Lower leg skin (tissue), 4 donors: ENCODE results near the gene CAPN2. TPM values are rescaled to one million over a fixed set of nuclear protein-coding genes. Genes with fewer than 3 reads are reported as not detected.

Experiments
- DNase-seq, 2 donors: peaks; one replicate each; pipeline ENCODE4 v3.0.0-alpha.2; 2019; ENCODE audit warnings: low spot score in 2 of 2
- H3K4me3 ChIP-seq: fragments of 200-600 bp; sonication (generic); 2 replicates; pipeline ENCODE4 v1.5.1; 2017; ENCODE audit warnings: mild to moderate bottlenecking, low read depth; ENCODE audit not compliant: poor library complexity, severe bottlenecking
- CTCF ChIP-seq, 3 donors: fragments of 450-650 bp; IDR thresholded peaks; one replicate each; pipeline ENCODE4 v1.5.1; 2016; ENCODE audit warnings: antibody characterized with exemption in 3 of 3, mild to moderate bottlenecking in 3 of 3, moderate library complexity in 2 of 3
- POLR2A ChIP-seq, 2 donors: fragments of 450-650 bp; IDR thresholded peaks; one replicate each; pipeline ENCODE4 v1.6.1; 2016 to 2017; ENCODE audit warnings: antibody characterized with exemption in 2 of 2, mild to moderate bottlenecking in 1 of 2, moderate library complexity in 1 of 2
- WGBS, 2 donors: methylation state at CpG; one replicate each; pipeline ENCODE4 v1.1.5; 2018; 5-methylcytosine and 5-hydroxymethylcytosine counted together
- intact Hi-C: fragments of 100-400 bp; cut with DNase I; formaldehyde crosslinking; loops from one replicate; pipeline ENCODE4 v1.15.0; 2023; ENCODE audit warnings: low total_unique reads
- total RNA-seq, 4 donors: library from RNA; depleted of rRNA; stranded (reverse); fragments of >200 nt; gene quantifications; one replicate each; pipeline ENCODE4 v1.1.0, GENCODE V29; 2016

The CAPN2 gene
- total RNA-seq, 4 donors from 2014 or later, result 33.7 to 73.3 (median 47.2) TPM

- H3K4me3 ChIP-seq, result no peak overlapping the region
- intact Hi-C loops, result loop anchor here (5.0 kb wide), 2 partner anchors 33 to 48 kb away; partner anchors contain the start of gene CAPN2
- no peak for DNase-seq
- 84 to 91% methylated on average over 4 of the region's 4 CpGs for WGBS, 2 donors
- TF ChIP-seq CTCF (IDR thresholded peaks at IDR 0.05), result no peak
- TF ChIP-seq POLR2A (IDR thresholded peaks at IDR 0.05), result no peak
These were observed 33.4 kb downstream of the CAPN2 start for GRCh38 chr1:223745731-223746130.

- TF ChIP-seq POLR2A (IDR thresholded peaks at IDR 0.05) (no peak), CTCF (IDR thresholded peaks at IDR 0.05) (no peak)
These were observed 35.5 kb downstream of the CAPN2 start for GRCh38 chr1:223747838-223748335.

DNA sequence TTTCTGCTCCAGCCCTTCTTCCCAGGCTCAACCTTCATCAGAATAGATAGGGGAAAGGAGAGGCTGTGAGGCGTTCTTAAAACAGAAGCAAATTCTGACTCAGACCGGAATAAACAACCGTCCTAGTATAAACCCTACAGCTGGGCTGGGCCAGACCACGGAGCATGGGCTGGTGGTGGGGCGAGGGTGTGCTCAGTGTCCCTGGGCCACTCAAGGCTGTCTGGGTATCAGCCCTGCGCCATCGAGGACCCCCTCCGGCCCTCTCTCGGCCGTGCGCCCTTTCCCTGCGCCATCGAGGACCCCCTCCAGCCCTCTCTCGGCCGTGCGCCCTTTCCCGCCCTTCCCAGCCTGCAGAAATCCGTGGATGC lies 36.0 kb downstream of the CAPN2 start:
- 45 to 58% methylated on average over 18 of the region's 18 CpGs for WGBS, 2 donors
- no peak overlapping the region for H3K4me3 ChIP-seq
- no peak for TF ChIP-seq CTCF (IDR thresholded peaks at IDR 0.05)
- TF ChIP-seq POLR2A (IDR thresholded peaks at IDR 0.05), result no peak
- DNase-seq, result no peak
- intact Hi-C loops, result loop anchor here (5.0 kb wide), 2 partner anchors 36 to 51 kb away; partner anchors contain the start of gene CAPN2

More at GRCh38 chr1:223747838-223748335, 35.5 kb downstream of the CAPN2 start:
- no peak for DNase-seq
- intact Hi-C loops, result loop anchor here (5.0 kb wide), 2 partner anchors 36 to 51 kb away; partner anchors contain the start of gene CAPN2
- WGBS, 2 donors, result 16 to 19% methylated on average over 4 of the region's 4 CpGs
- H3K4me3 ChIP-seq, result no peak overlapping the region

DNA sequence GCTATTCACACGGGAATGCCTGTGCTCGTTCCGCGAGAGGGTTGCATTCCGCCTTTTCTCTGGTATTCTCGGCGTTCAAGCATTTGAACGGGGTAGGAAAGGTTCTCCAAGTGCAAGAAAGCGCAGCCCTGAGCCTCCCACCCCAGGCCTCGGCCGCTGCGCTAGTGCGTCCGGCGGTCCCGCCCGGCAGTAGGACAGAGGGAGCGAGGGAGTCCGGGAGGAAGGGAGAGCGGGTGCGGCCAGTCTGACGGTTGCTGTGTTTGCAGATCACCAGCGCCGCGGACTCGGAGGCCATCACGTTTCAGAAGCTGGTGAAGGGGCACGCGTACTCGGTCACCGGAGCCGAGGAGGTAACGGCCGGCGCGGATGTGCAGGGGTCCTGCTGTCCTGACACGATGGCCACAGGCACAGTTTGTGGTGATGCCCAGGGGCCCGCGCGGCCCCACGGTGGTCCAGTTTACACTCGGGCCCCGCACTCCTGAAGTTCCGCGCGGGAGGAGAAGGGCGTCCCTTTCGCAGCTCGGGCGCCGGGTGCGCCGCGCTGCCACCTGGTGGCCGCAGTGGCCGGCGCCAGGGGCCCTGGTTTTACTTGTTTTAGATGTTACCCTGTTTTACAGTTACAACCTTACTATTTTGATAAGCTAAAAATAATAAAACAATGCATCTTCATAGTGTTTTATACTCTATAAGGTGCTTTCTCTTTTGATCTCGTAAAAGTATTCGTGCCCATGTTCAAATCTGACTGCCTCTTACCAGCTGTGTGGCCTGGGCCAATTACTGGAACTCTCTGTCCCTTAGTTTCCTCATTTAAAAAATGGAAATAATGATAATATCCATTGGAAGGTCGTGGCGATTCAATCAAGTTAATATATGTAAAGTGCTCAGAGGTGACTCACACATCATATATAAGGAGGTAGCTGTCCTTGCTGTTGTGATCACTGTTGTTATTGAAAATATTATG lies 36.7 kb downstream of the CAPN2 start:
- intact Hi-C loops, result loop anchor here (5.0 kb wide), 2 partner anchors 37 to 52 kb away; partner anchors contain the start of gene CAPN2
- peak; percentile 42 to 95 for DNase-seq
- TF ChIP-seq POLR2A (IDR thresholded peaks at IDR 0.05) (no peak), CTCF (IDR thresholded peaks at IDR 0.05) (peak in 1 of 3 donors; percentile 60)
- WGBS, 2 donors, result 20 to 23% methylated on average over 41 to 46 of the region's 61 CpGs
- no peak overlapping the region for H3K4me3 ChIP-seq

DNA sequence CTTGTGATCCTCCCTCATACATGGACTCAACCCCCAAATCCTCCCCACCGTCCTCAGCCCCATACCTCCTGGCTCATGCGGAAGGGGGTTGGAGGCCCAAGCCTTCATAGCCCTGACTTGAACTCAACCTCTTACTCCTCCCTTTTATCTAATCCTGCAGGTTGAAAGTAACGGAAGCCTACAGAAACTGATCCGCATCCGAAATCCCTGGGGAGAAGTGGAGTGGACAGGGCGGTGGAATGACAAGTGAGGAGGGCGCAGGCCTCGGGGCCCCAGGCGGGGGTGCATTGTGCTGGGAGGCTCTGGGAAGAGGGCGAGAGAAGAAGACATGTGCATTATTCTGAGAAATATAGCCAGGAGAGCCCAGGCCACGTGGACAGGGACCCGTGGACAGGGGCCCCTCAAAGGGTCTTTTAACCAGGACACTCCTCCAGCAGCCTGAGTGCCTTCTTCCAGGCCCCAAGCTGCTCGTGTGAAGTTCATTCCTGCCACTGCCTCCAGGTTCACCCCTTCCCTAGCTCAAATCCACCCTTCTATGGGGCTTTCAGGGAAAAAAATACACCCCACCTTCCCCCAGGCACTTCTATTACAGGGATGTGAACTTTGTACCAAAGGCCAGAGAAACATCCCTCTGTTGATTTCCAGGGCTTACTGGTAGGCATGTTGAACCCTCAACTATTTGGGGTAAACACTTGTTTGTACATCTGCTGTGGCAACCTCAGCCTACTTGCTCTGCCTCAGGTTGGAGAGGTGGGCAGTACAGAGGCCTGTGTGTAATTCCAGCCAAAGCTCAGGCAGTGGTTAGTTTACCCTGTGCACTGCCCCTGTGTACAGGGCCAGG lies 38.6 kb downstream of the CAPN2 start:
- intact Hi-C loops, result no loop called here
- no peak for TF ChIP-seq CTCF (IDR thresholded peaks at IDR 0.05)
- no peak for TF ChIP-seq POLR2A (IDR thresholded peaks at IDR 0.05)
- no peak overlapping the region for H3K4me3 ChIP-seq
- DNase-seq, result no peak
- WGBS, 2 donors, result 88 to 89% methylated on average over 13 of the region's 13 CpGs
